HCT116 (cell line): ENCODE measurements around the gene LRIT3. TPM values are rescaled to one million over a fixed set of nuclear protein-coding genes. Genes with fewer than 3 reads are reported as not detected.

Experiments
- ATAC-seq: fragments of 200-7000 bp; cut with Tn5 transposase; 2 replicates; pipeline ENCODE4 v1.9.1; 2020; ENCODE audit warnings: mild to moderate bottlenecking, moderate library complexity
- BruUV-seq: library from RNA; stranded (reverse); fragments of 400-500 nt; replicated peaks from 2 replicates; lab custom pipeline; 2021; lab: Mats Ljungman, UMichigan
- CTCF ChIA-PET: fragments of 300-600 bp; sonication (Branson Sonifier 250); formaldehyde crosslinking; loops from one replicate; lab custom pipeline; 2021; ENCODE audit warnings: antibody characterized with exemption; lab: Charles Lee
- POLR2A ChIA-PET: fragments of 300-600, 350-600 bp; sonication (Branson Sonifier 250); formaldehyde crosslinking; loops from one replicate; lab custom pipeline; 2021; ENCODE audit warnings: antibody characterized with exemption; lab: Charles Lee
- RAD21 ChIA-PET, 2 experiments: fragments of 300-600 bp; sonication (Branson Sonifier 250); formaldehyde crosslinking; loops; one replicate each; lab custom pipeline; 2023; ENCODE audit warnings: low total read pairs in 2 of 2; ENCODE audit not compliant: uncharacterized antibody in 2 of 2, unreplicated experiment in 2 of 2, low non-redundant PET in 1 of 2; lab: Charles Lee
- DNase-seq: peaks from one replicate; pipeline ENCODE4 v3.0.0-alpha.2; 2010; ENCODE audit warnings: low read depth, low spot score
- H2AFZ ChIP-seq: fragments of 200-600 bp; shearing (Covaris generic), sonication (generic); 2 replicates; pipeline ENCODE4 v1.6.1; 2017; ENCODE audit warnings: low read depth, mixed run types, mixed read lengths, antibody characterized with exemption, low read length; ENCODE audit not compliant: poor library complexity, severe bottlenecking
- H3K27ac ChIP-seq: 2 replicates; pipeline ENCODE4 v1.5.1; 2012; ENCODE audit warnings: low read depth, low read length
- H3K27me3 ChIP-seq: fragments of 200-600 bp; sonication (generic); 2 replicates; pipeline ENCODE4 v1.6.1; 2016; ENCODE audit warnings: mixed run types, low read length, mixed read lengths; ENCODE audit not compliant: insufficient read depth
- H3K36me3 ChIP-seq, 2 experiments: fragments of 200-500 bp in 1 of 2; fragments of 200-600 bp in 1 of 2; sonication (Bioruptor generic) in 1 of 2; sonication (generic) in 1 of 2; 2 replicates each; pipeline versions ENCODE4 v1.5.1 to v1.6.1; 2014 to 2016; ENCODE audit warnings: low read length in 2 of 2, inconsistent platforms in 1 of 2, mixed read lengths in 1 of 2, mixed run types in 1 of 2; ENCODE audit not compliant: insufficient read depth in 2 of 2, control insufficient read depth in 1 of 2
- H3K4me1 ChIP-seq, 2 experiments: fragments of 200-600 bp in 1 of 2; sonication (generic) in 1 of 2; 2 replicates each; pipeline versions ENCODE4 v1.5.1 to v1.6.1; 2012 to 2017; ENCODE audit warnings: low read length in 2 of 2, inconsistent platforms in 1 of 2, mild to moderate bottlenecking in 1 of 2, mixed read lengths in 1 of 2, mixed run types in 1 of 2, moderate library complexity in 1 of 2; ENCODE audit not compliant: insufficient read depth in 2 of 2, control insufficient read depth in 1 of 2
- H3K4me2 ChIP-seq: fragments of 200-600 bp; sonication (generic); 2 replicates; pipeline ENCODE4 v1.6.1; 2017; ENCODE audit warnings: mixed run types, low read length, mixed read lengths
- H3K4me3 ChIP-seq, 2 experiments: fragments of 200-600 bp in 1 of 2; sonication (generic) in 1 of 2; replicated peaks in 1 of 2; 2 replicates each; pipeline ENCODE4 v1.5.1; 2011 to 2016; ENCODE audit warnings: low read length in 2 of 2, control low read depth in 1 of 2, low read depth in 1 of 2, mild to moderate bottlenecking in 1 of 2, mixed read lengths in 1 of 2, mixed run types in 1 of 2
- H3K79me2 ChIP-seq: fragments of 200-600 bp; sonication (generic); 2 replicates; pipeline ENCODE4 v1.6.1; 2017; ENCODE audit warnings: mild to moderate bottlenecking, mixed run types, low read length, moderate library complexity, mixed read lengths; ENCODE audit not compliant: insufficient read depth
- H3K9ac ChIP-seq: fragments of 200-600 bp; sonication (generic); 2 replicates; pipeline ENCODE4 v1.6.1; 2016; ENCODE audit warnings: low read length, mixed read lengths
- H3K9me2 ChIP-seq: fragments of 200-600 bp; sonication (generic), shearing (Covaris generic); 2 replicates; pipeline ENCODE4 v1.6.1; 2017; ENCODE audit warnings: mixed run types, mild to moderate bottlenecking, moderate library complexity; ENCODE audit not compliant: insufficient read depth
- H3K9me3 ChIP-seq, 2 experiments: fragments of 200-500 bp in 1 of 2; fragments of 200-600 bp in 1 of 2; sonication (Bioruptor generic) in 1 of 2; sonication (generic) in 1 of 2; 2 replicates each; pipeline ENCODE4 v1.6.1; 2014 to 2017; ENCODE audit warnings: low read length in 2 of 2, mixed read lengths in 2 of 2, inconsistent platforms in 1 of 2, low read depth in 1 of 2, mild to moderate bottlenecking in 1 of 2, mixed run types in 1 of 2, moderate library complexity in 1 of 2; ENCODE audit not compliant: control insufficient read depth in 1 of 2, insufficient read depth in 1 of 2
- H4K20me1 ChIP-seq: fragments of 200-600 bp; sonication (generic), shearing (Covaris generic); 2 replicates; pipeline ENCODE4 v1.6.1; 2017; ENCODE audit warnings: mixed run types, mild to moderate bottlenecking, moderate library complexity; ENCODE audit not compliant: insufficient read depth
- ATF3 ChIP-seq: IDR thresholded peaks from 2 replicates; pipeline ENCODE4 v1.6.1; 2012
- CBX3 ChIP-seq: IDR thresholded peaks from 2 replicates; pipeline ENCODE4 v1.6.1; 2012; ENCODE audit warnings: low read depth
- CTCF ChIP-seq, 3 experiments: fragments of 200-600 bp in 1 of 3; sonication (generic) in 1 of 3; IDR thresholded peaks in 2 of 3; conservative IDR thresholded peaks in 1 of 3; 2 replicates each; pipeline ENCODE4 v1.5.1; 2012 to 2017; ENCODE audit warnings: low read depth in 2 of 3, low read length in 2 of 3, antibody characterized with exemption in 1 of 3, borderline replicate concordance in 1 of 3, control low read depth in 1 of 3, mild to moderate bottlenecking in 1 of 3, mixed read lengths in 1 of 3, mixed run types in 1 of 3, moderate library complexity in 1 of 3; ENCODE audit not compliant: insufficient read depth in 1 of 3
- EZH2 ChIP-seq: fragments of 200-600 bp; sonication (generic); IDR thresholded peaks from 2 replicates; pipeline ENCODE4 v1.6.1; 2017; ENCODE audit warnings: antibody characterized with exemption, mixed run types
- EZH2phosphoT487 ChIP-seq: fragments of 200-600 bp; IDR thresholded peaks from 2 replicates; pipeline ENCODE4 v1.6.1; 2018; ENCODE audit warnings: antibody characterized with exemption, borderline replicate concordance
- FOSL1 ChIP-seq: IDR thresholded peaks from 2 replicates; pipeline ENCODE4 v1.6.1; 2012; ENCODE audit warnings: low read depth
- RAD21 ChIP-seq: IDR thresholded peaks from 2 replicates; pipeline ENCODE4 v1.6.1; 2012; ENCODE audit warnings: low read depth, mild to moderate bottlenecking
- REST ChIP-seq: IDR thresholded peaks from 2 replicates; pipeline ENCODE4 v1.6.1; 2012; ENCODE audit warnings: low read depth
- ZBTB33 ChIP-seq: IDR thresholded peaks from 2 replicates; pipeline ENCODE4 v1.6.1; 2011; ENCODE audit warnings: mild to moderate bottlenecking, low read length, moderate library complexity; ENCODE audit not compliant: insufficient replicate concordance; ENCODE audit errors: extremely low read depth
- intact Hi-C: fragments of 100-400 bp; cut with micrococcal nuclease; formaldehyde crosslinking; loops from 2 replicates; pipeline ENCODE4 v1.10.0; 2022
- total RNA-seq: library from RNA; stranded (reverse); gene quantifications from one replicate; pipeline ENCODE4 v1.2.1, GENCODE V29; 2021; ENCODE audit not compliant: unreplicated experiment

The LRIT3 gene
- total RNA-seq, 1 experiment from 2014 or later = 0.47 TPM

GRCh38 chr4:109890076-109890475, 42.2 kb downstream of the LRIT3 start:
- H3K4me3 ChIP-seq = no peak overlapping the region
- no peak overlapping the region for H3K27ac ChIP-seq
- H2AFZ ChIP-seq = no peak overlapping the region
- intact Hi-C loops = no loop called here
- POLR2A ChIA-PET = no interaction called here
- RAD21 ChIA-PET = no interaction called here
- H3K9me3 ChIP-seq = no peaks in the 10 kb centered on the region
- no peak overlapping the region for H3K4me2 ChIP-seq
- ATAC-seq (no peak), DNase-seq (no peak)
- no peaks in the 10 kb centered on the region for H3K36me3 ChIP-seq
- no peaks in the 10 kb centered on the region for H4K20me1 ChIP-seq
- H3K27me3 ChIP-seq = no peaks in the 10 kb centered on the region
- no peak overlapping the region for H3K9ac ChIP-seq
- no peaks in the 10 kb centered on the region for H3K4me1 ChIP-seq
- no peaks in the 10 kb centered on the region for H3K79me2 ChIP-seq
- BruUV-seq = no TSS peak
- CTCF ChIA-PET = no interaction called here
- no peaks in the 10 kb centered on the region for H3K9me2 ChIP-seq
- TF ChIP-seq REST = no peak
- no peak for TF ChIP-seq EZH2phosphoT487
- no peak for TF ChIP-seq FOSL1
- TF ChIP-seq ATF3 = no peak
- TF ChIP-seq CTCF (IDR thresholded peaks at IDR 0.05 in 2 of 3, conservative IDR thresholded peaks at IDR 0.05 in 1 of 3; ENCODE audit: borderline replicate concordance in 1 of 3, insufficient read depth in 1 of 3, low read depth in 2 of 3, low read length in 2 of 3) = no peak
- no peak for TF ChIP-seq CBX3
- TF ChIP-seq EZH2 = no peak
- TF ChIP-seq ZBTB33 = no peak
- TF ChIP-seq RAD21 = no peak
